Natural killer cell treated with Interleukin-12 subunit alpha and Interleukin-12 subunit beta and Interleukin-15 and Interleukin-18, amount 100 ng/mL, for 72 hours (primary cell): ENCODE data around the gene FMN1. TPM values are rescaled to one million over a fixed set of nuclear protein-coding genes. Genes with fewer than 3 reads are reported as not detected.

Source experiments
- ATAC-seq, 2 donors: fragments of 150-1000 bp; cut with Tn5 transposase in 1 of 2; sonication (Bioruptor Pico), chemical (Tn5 transposase) in 1 of 2; 2 replicates each; pipeline ENCODE4 v1.10.0; 2021
- DNase-seq: peaks from one replicate; pipeline ENCODE4 v3.0.0; 2022; ENCODE audit warnings: low spot score
- H3K27ac Mint-ChIP-seq, 2 donors: 1 replicate in 1 of 2; 2 replicates in 1 of 2; pipeline ENCODE4 v1.8.0; 2022; ENCODE audit warnings: mixed read lengths in 2 of 2, mild to moderate bottlenecking in 1 of 2, moderate library complexity in 1 of 2
- H3K27me3 Mint-ChIP-seq, 2 donors: 1 replicate in 1 of 2; 2 replicates in 1 of 2; pipeline ENCODE4 v1.8.0; 2022; ENCODE audit warnings: mixed read lengths in 2 of 2
- H3K36me3 Mint-ChIP-seq: one replicate; pipeline ENCODE4 v1.8.0; 2022; ENCODE audit warnings: mixed read lengths
- H3K4me1 Mint-ChIP-seq, 2 donors: 1 replicate in 1 of 2; 2 replicates in 1 of 2; pipeline ENCODE4 v1.8.0; 2022; ENCODE audit warnings: low read depth in 2 of 2, mixed read lengths in 2 of 2, mild to moderate bottlenecking in 1 of 2
- H3K4me3 Mint-ChIP-seq: one replicate; pipeline ENCODE4 v1.8.0; 2022; ENCODE audit warnings: mixed read lengths
- H3K9me3 Mint-ChIP-seq: 2 replicates; pipeline ENCODE4 v1.8.0; 2022; ENCODE audit warnings: mixed read lengths
- total RNA-seq, 2 donors: library from RNA; stranded (reverse); gene quantifications; one replicate each; pipeline ENCODE4 v1.2.3, GENCODE V29; 2022

The FMN1 gene
- total RNA-seq, 2 donors from 2014 or later: 0.55 to 2.6 TPM

DNA sequence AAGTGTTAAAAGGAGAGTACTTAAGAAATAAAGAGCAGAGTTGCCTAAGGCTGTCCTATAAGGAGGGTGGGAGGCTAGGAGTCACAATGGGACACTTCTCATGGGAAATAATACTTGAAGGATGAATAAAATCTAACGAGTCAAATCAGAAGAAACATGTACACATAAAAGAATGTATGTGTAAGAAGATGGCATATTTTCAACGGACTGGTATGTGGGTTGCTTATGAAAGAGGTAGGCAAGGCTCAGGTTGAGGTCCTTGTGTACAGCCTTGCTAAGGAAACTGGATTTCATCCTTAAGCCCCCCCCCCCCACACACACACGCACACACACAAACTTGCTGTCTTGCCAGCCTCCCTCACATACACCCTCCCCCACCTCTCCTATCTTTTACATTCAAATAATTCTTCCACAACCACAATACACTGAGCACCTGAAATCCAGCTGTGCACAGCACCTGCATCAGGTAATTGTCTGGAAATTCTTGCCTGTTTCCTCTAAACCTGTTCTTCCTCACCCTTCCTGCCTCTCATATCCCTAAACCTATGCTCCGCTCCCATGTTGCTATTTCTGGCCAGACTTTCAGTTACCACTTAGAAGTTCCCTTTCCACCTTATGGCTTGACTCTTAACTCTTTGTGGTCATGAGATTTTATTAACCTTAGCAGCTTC is 79.2 kb downstream of the FMN1 start:
- Mint-ChIP-seq H3K36me3 (no peaks in the 10 kb centered on the region), H3K4me1 (no peaks in the 10 kb centered on the region)

DNA sequence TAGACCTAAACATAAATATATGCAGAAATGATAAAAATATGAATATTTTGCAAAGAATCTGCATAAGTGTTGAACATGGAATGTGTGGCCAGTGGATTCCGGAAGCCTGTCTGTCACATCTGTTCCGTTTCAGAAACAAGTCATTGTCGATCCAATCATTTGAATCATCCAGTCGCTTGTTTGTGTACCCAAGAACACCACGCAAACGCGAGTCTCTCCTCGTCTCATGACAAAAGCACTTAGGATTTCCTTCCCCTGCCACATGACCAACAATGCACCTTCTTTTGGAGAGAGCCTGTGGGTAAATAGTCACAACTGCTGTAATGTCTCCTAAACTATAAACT is 80.2 kb downstream of the FMN1 start:
- DNase-seq: no peak
- Mint-ChIP-seq H3K4me3 (no peak overlapping the region), H3K36me3 (no peaks in the 10 kb centered on the region), H3K9me3 (no peaks in the 10 kb centered on the region), H3K27ac (no peak overlapping the region), H3K27me3 (peaks cover 7 to 16% of the 10 kb centered on the region in 2 donors), H3K4me1 (no peaks in the 10 kb centered on the region)
- ATAC-seq: no peak

More for the DNA sequence above, 79.2 kb downstream of the FMN1 start:
- no peak overlapping the region for H3K4me3 Mint-ChIP-seq
- H3K9me3 Mint-ChIP-seq: no peaks in the 10 kb centered on the region
- DNase-seq (no peak), ATAC-seq (no peak)
- H3K27ac Mint-ChIP-seq: no peak overlapping the region
- H3K27me3 Mint-ChIP-seq: peaks cover 7 to 13% of the 10 kb centered on the region in 2 donors

DNA sequence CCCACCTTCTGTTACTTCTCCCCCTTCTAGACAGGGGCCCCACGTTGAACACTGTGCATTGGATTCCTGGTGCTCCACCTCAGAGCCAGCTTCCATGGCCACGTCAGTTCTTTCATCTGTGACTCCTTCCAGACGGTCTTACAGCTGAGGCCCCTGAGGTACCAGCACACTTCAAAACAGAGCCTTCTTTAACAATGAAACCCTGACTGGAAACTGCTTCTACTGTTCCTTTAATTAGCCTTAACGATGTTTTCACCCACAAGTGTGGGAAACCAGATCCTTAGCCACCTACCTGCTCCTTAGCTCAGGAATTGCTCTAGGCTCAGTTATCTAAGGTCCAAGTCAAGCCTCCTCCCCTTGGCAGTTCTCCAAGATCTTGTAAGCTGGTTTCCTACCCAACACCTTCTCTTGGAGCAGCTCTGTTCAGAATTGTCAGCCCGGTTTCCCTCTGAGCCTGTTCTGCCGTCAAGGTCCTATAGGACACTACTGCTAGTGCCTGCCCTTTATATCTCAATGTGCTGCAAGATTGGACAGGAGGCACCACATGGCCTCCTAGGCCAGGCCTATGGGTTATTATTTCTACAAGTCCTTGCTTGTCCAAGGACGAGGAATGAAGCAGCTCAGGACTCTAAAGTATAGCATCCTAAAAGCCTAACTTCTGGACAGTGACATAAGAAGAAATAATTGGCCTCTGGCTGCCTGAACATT is 80.7 kb downstream of the FMN1 start:
- ATAC-seq (no peak), DNase-seq (no peak)
- no peak overlapping the region for H3K4me3 Mint-ChIP-seq
- no peaks in the 10 kb centered on the region for H3K36me3 Mint-ChIP-seq
- no peaks in the 10 kb centered on the region for H3K9me3 Mint-ChIP-seq
- no peak overlapping the region for H3K27ac Mint-ChIP-seq
- H3K4me1 Mint-ChIP-seq: no peaks in the 10 kb centered on the region
- peaks cover 7 to 17% of the 10 kb centered on the region in 2 donors for H3K27me3 Mint-ChIP-seq

DNA sequence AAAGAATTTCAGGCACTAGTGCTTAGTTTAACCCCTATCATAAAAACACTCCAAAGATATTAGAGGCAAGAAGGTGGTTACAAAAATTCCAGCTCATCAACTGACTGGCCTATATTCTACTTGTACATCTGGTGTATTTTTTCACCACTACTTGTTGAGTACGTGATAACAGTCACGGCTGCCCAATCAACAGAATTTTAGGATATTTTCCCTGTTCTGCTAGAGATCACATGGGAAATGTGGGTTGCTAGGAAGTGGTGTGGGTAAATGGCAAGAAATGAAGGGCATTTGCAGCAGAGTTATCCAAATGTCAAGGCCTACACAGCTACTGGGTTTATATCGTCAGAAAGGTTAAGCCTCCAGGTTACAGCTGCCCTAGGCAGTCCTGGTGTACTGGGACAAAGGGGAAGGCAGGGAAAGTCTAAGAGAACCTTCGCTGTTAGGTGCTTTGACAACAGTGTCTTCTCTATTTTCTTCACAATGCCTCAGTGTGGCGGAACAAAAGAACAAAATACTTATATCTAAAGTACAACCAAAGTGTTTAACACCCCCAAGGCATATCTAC is 81.9 kb downstream of the FMN1 start:
- DNase-seq: no peak
- peaks cover 3 to 24% of the 10 kb centered on the region in 2 donors for H3K27me3 Mint-ChIP-seq
- H3K4me1 Mint-ChIP-seq: no peaks in the 10 kb centered on the region
- peaks cover under 1% of the 10 kb centered on the region for H3K36me3 Mint-ChIP-seq
- no peak overlapping the region for H3K27ac Mint-ChIP-seq
- no peak overlapping the region for H3K4me3 Mint-ChIP-seq
- ATAC-seq: no peak
- H3K9me3 Mint-ChIP-seq: no peaks in the 10 kb centered on the region

DNA sequence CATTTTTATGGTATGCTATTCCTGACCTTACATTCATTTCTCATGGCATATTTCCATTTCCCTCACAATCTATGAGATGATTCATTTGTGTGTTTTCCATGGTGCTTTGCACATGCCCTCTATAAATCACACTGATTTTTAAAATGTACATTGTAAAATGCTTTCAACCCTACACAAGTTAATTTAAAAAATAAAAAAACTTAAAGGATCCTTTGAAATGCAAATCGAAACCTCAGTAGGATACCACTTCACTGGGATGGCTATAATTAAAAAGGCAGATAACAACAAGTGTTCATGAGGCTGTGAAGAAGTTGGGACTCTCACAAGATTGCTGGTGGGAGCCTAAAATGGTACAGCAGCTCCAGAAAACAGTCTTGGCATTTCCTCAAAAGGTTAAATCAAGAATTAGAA is 83.5 kb downstream of the FMN1 start:
- no peaks in the 10 kb centered on the region for H3K9me3 Mint-ChIP-seq
- H3K27me3 Mint-ChIP-seq: peaks cover 0 to 34% of the 10 kb centered on the region in 2 donors
- H3K4me1 Mint-ChIP-seq: no peaks in the 10 kb centered on the region
- ATAC-seq: no peak
- DNase-seq: no peak
- H3K27ac Mint-ChIP-seq: no peak overlapping the region
- peaks cover 13% of the 10 kb centered on the region for H3K36me3 Mint-ChIP-seq
- no peak overlapping the region for H3K4me3 Mint-ChIP-seq

DNA sequence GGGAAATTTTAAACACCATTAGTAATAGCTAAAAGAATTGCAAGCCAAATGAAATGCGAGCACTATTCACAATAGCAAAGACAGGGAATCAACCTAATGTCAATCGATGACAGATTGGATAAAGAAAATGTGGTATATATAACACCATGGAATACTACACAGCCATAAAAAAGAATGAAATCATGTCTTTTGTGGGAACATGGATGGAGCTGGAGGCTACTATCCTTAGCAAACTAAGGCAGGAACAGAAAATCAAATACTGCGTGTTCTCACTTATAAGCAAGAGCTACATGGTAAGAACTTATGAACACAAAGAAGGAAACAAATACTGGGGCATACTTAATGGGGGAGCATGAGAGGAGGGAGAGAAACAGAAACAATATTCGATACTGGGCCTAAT is 85.2 kb downstream of the FMN1 start:
- Mint-ChIP-seq H3K9me3 (no peaks in the 10 kb centered on the region), H3K27me3 (peaks cover 0 to 30% of the 10 kb centered on the region in 2 donors), H3K27ac (no peak overlapping the region), H3K4me3 (no peak overlapping the region), H3K4me1 (peaks cover 2 to 3% of the 10 kb centered on the region in 2 donors), H3K36me3 (peaks cover 13% of the 10 kb centered on the region)
- DNase-seq: no peak
- ATAC-seq: no peak

DNA sequence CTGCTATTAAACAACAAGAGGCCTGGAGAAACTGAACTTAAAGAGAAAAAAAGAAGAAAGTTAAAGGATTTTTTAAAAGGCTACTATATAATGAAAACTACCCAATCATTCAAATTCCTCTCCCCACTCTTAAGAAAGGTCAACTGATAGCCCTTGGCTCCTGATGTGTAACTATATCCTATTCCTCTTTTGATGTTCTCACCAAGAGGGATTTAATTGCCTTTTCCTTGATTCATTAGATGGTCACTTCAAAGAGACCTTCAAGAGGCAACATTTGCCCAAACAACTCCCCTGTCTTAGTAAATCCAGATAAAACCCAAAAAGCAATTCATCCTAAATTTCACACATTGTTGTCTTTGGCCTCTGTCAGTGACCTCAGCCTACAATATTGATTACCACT is 86.0 kb downstream of the FMN1 start:
- peaks cover 13% of the 10 kb centered on the region for H3K36me3 Mint-ChIP-seq
- H3K27ac Mint-ChIP-seq: no peak overlapping the region
- ATAC-seq (no peak), DNase-seq (no peak)
- H3K9me3 Mint-ChIP-seq: no peaks in the 10 kb centered on the region
- no peak overlapping the region for H3K4me3 Mint-ChIP-seq
- H3K4me1 Mint-ChIP-seq: peaks cover 3 to 6% of the 10 kb centered on the region in 2 donors
- peaks cover 0 to 25% of the 10 kb centered on the region in 2 donors for H3K27me3 Mint-ChIP-seq

DNA sequence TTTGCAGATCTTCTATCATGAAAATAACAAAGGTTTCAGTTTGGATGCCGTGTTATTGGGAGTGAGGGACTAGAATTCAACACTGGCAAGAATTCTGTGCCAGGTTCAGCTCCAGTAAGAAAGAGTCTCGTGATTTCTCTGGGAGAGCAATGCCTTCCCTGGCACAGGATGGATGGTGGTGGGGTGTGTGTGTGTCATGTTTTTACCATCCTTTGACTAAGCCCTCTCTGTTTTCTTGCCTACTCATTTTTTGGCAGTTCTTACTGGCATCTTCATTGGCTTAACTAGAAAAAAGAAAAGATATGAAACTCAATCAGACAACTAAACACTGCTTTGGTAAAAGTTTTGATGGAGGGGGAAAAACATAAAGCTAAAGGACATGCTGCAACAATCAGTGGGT is 86.6 kb downstream of the FMN1 start:
- Mint-ChIP-seq H3K9me3 (no peaks in the 10 kb centered on the region), H3K27ac (no peak overlapping the region), H3K36me3 (peaks cover 13% of the 10 kb centered on the region), H3K4me1 (peaks cover 3 to 6% of the 10 kb centered on the region in 2 donors), H3K4me3 (no peak overlapping the region), H3K27me3 (peaks cover 0 to 23% of the 10 kb centered on the region in 2 donors)
- no peak for DNase-seq
- ATAC-seq: no peak

DNA sequence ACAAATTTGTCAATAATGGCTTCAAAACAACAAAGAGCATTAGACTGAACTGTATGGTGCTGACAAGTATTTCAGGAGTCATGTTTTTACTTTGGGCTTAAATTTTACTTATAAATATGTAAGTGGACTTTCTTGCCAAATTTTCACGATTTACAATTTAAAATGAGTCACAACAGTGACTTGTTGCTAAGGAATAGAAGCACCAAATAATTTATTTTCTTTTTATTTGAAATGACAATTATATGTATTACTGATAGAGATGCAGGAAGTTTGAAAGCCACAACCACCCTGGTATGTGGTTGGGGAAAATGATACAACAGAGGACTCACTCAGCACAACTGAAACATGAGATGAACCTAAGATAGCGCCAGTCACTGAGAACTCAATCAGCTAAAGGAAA is 90.3 kb downstream of the FMN1 start:
- H3K4me1 Mint-ChIP-seq: peaks cover 3 to 6% of the 10 kb centered on the region in 2 donors
- peaks cover 0 to 20% of the 10 kb centered on the region in 2 donors for H3K27me3 Mint-ChIP-seq
- H3K36me3 Mint-ChIP-seq: peaks cover 13% of the 10 kb centered on the region
- peak in 1 of 2 donors; percentile 87 for ATAC-seq
- DNase-seq: no peak
- peak overlapping the region; percentile 41 for H3K4me3 Mint-ChIP-seq
- H3K9me3 Mint-ChIP-seq: no peaks in the 10 kb centered on the region
- H3K27ac Mint-ChIP-seq: peak overlapping the region in 1 of 2 donors; percentile 35

DNA sequence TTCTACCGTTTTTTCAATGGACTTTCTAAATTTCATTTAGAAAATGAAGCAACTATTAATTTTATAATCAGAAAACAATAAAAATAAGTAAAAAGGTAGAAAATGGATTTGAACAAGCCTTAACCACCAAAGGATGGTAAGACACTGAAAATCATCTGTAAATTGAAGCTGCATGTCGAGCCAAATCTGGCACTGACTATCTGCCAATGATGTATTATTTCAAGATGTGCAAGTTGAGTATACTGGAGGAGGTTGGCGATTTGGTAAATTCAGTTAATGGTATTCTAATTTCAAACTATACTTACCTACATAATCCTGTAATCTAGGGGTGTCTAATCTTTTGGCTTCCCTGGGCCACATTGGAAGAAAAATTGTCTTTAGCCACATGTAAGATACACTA is 93.5 kb downstream of the FMN1 start:
- DNase-seq: no peak
- H3K27me3 Mint-ChIP-seq: no peaks in the 10 kb centered on the region
- H3K27ac Mint-ChIP-seq: no peak overlapping the region
- H3K36me3 Mint-ChIP-seq: no peaks in the 10 kb centered on the region
- peaks cover 3 to 6% of the 10 kb centered on the region in 2 donors for H3K4me1 Mint-ChIP-seq
- ATAC-seq: no peak
- H3K9me3 Mint-ChIP-seq: no peaks in the 10 kb centered on the region
- no peak overlapping the region for H3K4me3 Mint-ChIP-seq

DNA sequence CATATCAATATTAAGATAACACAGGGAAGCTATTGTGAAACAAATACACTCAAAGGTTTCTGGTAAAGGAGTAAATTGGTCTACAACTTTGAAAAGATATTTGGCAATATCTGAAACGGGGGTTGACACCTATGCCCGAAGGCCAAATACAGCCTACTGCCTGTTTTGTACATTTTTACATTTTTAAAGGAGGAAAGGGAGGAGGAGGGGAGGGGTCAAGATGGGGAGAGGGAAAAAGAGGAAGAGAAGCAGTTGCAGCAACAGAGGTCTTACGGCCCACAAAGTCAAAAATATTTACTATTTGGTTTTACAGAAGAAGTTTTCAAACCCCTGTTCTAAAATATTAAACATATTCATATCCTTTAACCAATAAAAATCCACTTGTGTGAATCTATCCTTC is 94.2 kb downstream of the FMN1 start:
- H3K36me3 Mint-ChIP-seq: no peaks in the 10 kb centered on the region
- no peak overlapping the region for H3K4me3 Mint-ChIP-seq
- H3K27ac Mint-ChIP-seq: no peak overlapping the region
- peaks cover 3 to 6% of the 10 kb centered on the region in 2 donors for H3K4me1 Mint-ChIP-seq
- ATAC-seq: no peak
- DNase-seq: no peak
- no peaks in the 10 kb centered on the region for H3K9me3 Mint-ChIP-seq
- no peaks in the 10 kb centered on the region for H3K27me3 Mint-ChIP-seq

DNA sequence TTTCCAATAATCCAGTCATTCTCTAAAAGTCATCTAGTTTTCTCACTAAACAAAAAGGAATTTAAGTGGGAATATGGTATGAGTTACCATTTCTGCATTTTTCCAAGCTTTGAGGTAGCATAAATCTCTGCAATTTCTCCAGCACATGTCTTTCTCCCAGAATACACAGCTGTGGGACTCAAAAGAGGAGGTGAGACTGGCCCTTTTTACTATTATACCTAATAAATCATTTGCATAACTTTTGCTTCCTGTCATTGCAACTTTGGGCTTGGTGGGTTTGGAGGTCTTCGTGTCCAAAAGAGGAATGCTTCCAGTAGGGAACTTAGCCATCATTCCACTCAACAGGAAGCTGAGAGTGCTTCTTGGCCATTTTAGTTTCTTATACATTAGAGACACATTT is 94.8 kb downstream of the FMN1 start:
- H3K4me3 Mint-ChIP-seq: no peak overlapping the region
- H3K36me3 Mint-ChIP-seq: no peaks in the 10 kb centered on the region
- H3K9me3 Mint-ChIP-seq: no peaks in the 10 kb centered on the region
- DNase-seq (no peak), ATAC-seq (no peak)
- H3K4me1 Mint-ChIP-seq: peaks cover 3 to 6% of the 10 kb centered on the region in 2 donors
- H3K27ac Mint-ChIP-seq: no peak overlapping the region
- no peaks in the 10 kb centered on the region for H3K27me3 Mint-ChIP-seq

DNA sequence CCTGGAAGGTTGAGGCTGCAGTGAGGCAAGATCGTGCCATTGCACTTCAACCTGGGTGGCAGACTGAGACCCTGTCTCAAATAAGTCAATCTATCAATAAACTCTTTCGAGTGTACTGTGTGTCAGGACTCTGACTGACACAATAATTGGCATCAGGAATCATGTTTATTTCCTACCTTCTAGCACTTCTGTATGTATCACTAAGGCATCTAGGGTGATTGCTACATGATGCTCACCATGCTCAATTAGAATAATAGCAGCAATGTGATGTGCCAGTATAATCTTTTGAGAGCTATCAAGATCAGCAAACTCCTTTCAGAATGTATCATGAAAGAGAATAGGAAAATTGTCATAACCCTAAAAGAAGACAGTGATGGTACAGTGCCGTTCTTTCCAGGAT is 95.3 kb downstream of the FMN1 start:
- H3K4me1 Mint-ChIP-seq: peaks cover 0 to 1% of the 10 kb centered on the region in 2 donors
- no peak overlapping the region for H3K4me3 Mint-ChIP-seq
- DNase-seq: no peak
- no peak overlapping the region for H3K27ac Mint-ChIP-seq
- H3K27me3 Mint-ChIP-seq: no peaks in the 10 kb centered on the region
- no peaks in the 10 kb centered on the region for H3K36me3 Mint-ChIP-seq
- no peaks in the 10 kb centered on the region for H3K9me3 Mint-ChIP-seq
- no peak for ATAC-seq
